ENCODE measurements around the gene PAX2. TPM values are rescaled to one million over a fixed set of nuclear protein-coding genes. Genes with fewer than 3 reads are reported as not detected.

Gene PAX2
- total and polyA plus RNA-seq, 2 of the 8 experiments (the other 6 are each of a cell fraction or from before 2014, with no cell fraction given) = 0.02 TPM; not detected in 1

GRCh38 chr10:100827819-100828737 is 82.7 kb downstream of the PAX2 start (continued):
- peak in 1 of 3 experiments; percentile 42; a peak in 2 of 4 replicates for TF ChIP-seq CTCF (IDR thresholded peaks at IDR 0.05; ENCODE audit: control extremely low read depth in 1 of 3, insufficient read depth in 1 of 3, low read depth in 1 of 3, low read length in 3 of 3)
- TF ChIP-seq CEBPB (IDR thresholded peaks at IDR 0.05; ENCODE audit: low read depth, low read length) = no peak
- no peak for TF ChIP-seq JUND (IDR thresholded peaks at IDR 0.05; ENCODE audit: low read length)
- TF ChIP-seq RAD21 (IDR thresholded peaks at IDR 0.05 in 1 of 2, conservative IDR thresholded peaks at IDR 0.05 in 1 of 2; ENCODE audit: low read depth in 2 of 2, low read length in 2 of 2) = peak; percentile 12 to 52; a peak in 3 of 4 replicates
- TF ChIP-seq SIRT6 (IDR thresholded peaks at IDR 0.05; ENCODE audit: low read length) = no peak
- no peak for TF ChIP-seq SP1 (IDR thresholded peaks at IDR 0.05; ENCODE audit: low read depth, low read length)
- TF ChIP-seq TCF12 (IDR thresholded peaks at IDR 0.05; ENCODE audit: low read depth, low read length) = 0 out of 2 replicates have a peak, but pooled peaks have one; percentile 9
- TF ChIP-seq CREB1 (IDR thresholded peaks at IDR 0.05) = no peak
- TF ChIP-seq YY1 (IDR thresholded peaks at IDR 0.05; ENCODE audit: low read depth, low read length) = no peak
- TF ChIP-seq SIN3A (conservative IDR thresholded peaks at IDR 0.05 in 1 of 2, IDR thresholded peaks at IDR 0.05 in 1 of 2; ENCODE audit: low read depth in 1 of 2, low read length in 2 of 2) = no peak
- TF ChIP-seq BRCA1 (IDR thresholded peaks at IDR 0.05; ENCODE audit: low read depth, low read length) = no peak

Data from H1 (cell line).